GM18868 (cell line): Measurements from ENCODE around the gene TTLL1.
A peak's percentile ranks its signal among the peaks of the same experiment; 100 is the strongest.

ENCODE experiments used
- ATAC-seq: cut with Tn5 transposase; IDR thresholded peaks from one replicate; pipeline ENCODE4 v1.9.1; 2021; ENCODE audit warnings: mild to moderate bottlenecking, moderate library complexity; ENCODE audit not compliant: unreplicated experiment

TTLL1 gene

DNA sequence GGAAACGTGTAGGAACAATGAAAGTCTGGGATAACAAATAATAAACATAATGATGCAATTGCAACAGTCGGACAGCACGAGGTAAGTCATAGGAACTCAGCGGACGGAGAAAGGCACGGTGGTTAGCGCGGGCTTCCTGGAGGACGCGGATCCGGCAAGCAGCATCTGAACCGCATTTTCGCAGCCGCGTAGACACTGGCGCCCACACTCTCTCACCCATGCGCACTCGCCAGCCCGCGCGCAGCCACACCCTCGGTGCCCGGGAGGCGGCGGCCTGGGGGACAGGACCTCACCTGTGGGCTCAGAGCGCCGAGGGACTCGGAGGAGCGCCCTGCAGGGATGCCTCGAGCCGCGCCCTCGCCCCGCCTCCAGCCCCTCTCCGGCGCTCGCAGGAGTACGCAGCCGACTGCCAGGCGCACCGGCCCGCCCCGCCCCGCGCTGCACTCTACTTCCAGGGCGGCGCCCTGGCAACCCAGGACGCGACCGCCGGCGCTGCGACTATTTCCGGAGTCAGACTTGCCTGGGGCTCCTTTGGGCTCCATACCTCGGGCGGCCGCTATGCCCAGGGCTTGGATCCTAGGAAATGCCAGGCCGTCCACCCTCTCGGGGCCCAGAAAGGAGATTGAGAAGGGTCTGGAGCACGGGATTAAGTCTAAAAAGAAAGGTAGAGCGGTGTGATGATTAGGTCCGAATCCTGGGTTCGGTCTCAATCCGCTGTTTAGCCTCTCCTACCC is at the start of gene TTLL1:
TSS of gene TTLL1 (minus strand) at position 408 of the 734 bp plus-strand sequence. CDS start 13,805 bp downstream, outside the sequence.
- peak; percentile 78 for ATAC-seq

DNA sequence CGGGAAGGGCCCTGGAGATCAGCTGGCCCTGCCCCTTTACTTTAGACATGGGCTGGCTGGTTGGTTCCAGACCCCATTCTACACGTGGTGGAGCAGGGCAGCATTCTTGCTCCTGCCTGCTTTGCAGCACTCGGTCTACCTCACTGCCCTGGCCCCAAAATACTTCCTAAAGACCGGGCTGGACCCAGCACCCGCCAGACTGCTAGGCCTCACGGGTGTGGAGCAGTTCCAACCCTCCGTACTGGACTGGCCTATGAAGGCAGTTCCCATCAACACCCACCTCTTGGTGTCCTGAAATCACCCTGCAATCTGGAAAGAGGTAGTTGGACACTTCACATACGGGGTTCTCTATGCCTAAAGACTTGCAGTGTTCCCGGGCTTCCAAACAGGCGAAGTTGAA is 47.6 kb upstream of the TTLL1 start:
- ATAC-seq = no peak

DNA sequence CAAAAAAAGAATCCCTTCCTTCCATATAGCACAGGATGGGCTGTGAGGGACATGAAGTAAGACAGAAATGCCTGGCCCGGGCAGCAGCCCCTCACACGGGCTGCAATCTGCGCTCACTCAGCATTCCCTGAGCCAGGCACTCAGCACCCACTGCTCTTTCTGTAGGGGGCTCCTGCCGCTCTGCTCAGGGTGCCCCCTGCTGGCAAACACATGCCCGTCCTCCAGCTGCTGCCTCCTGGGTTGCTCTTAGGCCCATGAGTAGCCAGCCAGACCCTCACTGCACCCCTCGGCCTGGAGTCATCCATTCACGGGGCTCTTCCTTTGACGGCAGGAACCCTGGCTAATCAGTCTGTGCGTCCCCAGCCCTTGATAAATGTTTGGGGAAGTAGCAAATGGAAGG is 47.1 kb upstream of the TTLL1 start:
- no peak for ATAC-seq

DNA sequence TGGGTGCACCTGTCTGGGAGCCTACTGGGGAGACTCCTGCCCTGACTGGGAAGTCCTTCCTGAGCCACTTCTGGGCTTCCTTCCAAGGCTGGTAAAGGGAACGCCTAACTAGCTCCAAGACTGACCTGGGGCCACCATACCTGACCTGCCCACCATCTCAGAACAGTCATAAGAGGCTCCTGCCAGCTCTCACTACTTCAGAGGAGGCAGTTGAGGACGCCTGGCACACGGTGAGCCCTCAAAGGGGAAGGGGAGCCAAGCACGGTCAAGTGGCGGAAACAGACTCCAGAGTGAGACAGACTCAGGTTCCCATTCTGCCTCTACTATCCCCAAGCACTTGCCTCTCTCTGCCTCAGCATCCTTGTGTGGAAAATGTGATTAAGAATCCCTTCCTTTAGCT is 46.4 kb upstream of the TTLL1 start:
- ATAC-seq = no peak

DNA sequence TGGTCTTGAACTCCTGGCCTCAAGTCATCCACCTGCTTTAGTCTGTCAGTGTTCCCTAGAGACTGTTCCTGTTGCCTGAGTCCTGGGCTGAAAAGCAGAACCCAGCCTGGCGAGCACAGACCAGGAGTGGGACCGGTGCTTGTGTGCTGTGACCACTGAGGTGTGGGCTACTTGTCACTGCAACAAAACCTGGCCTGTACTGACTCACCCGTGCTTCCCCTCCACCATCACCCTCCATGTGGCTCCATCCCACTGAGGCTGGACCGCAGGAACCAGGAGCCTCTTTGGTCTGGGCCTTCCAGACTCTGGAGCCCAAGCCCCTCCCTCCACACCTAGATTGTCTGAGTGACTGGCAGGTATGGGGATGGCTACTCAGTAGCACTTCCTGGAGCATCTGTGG is 45.4 kb upstream of the TTLL1 start:
- ATAC-seq = no peak

DNA sequence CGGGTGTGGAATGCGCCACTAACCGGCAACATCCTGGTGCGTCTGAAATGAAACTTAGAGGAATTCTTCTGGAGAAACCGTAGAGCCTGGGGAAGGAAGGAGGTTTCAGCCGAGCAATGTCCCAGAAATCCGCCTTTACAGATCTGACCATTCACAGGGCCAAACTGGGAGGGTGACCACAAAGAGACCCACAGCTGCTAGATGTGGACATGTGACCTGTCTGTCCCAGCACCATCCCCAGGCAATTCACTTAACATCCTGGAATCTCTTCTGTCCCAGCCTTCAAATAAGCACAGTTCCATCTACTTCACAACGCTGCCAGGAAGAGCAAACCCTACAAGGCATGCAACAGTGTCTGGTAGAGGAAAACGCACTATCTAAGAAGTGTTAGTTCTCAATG is 44.2 kb upstream of the TTLL1 start:
- no peak for ATAC-seq

DNA sequence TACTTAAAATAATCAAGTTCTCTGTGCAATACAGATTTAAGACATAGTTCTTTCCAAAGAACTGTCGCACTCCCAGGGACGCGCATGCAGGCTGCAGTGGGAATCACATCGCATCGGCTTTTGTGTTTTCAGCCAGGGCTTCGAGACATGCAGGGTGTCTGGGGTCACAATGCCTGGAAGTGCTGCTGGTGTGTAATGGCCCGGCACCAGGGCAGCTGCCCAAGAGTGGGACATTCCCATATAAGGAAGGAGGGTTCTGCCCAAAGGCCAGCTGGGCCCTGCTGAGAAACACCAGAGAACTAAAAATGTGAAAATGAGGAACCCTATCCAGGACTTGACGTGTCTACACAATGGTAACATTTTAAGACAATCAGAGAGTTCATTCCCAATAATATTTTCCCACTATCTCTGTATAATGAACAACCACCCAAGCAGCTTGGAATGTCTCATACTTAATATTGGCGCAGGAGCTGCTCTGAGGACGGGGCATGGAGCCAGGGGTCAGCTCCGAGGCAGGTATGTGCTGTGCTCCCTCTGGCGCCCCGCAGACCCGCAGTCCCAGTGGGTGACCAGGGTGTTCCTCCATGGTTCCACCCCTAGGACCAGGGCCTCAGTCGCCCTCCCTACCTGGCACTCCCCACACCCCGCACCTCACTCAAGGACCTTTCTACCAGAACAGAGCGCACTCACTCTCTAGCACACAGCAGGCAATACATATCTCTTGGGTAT is 42.7 kb upstream of the TTLL1 start:
- ATAC-seq = no peak

DNA sequence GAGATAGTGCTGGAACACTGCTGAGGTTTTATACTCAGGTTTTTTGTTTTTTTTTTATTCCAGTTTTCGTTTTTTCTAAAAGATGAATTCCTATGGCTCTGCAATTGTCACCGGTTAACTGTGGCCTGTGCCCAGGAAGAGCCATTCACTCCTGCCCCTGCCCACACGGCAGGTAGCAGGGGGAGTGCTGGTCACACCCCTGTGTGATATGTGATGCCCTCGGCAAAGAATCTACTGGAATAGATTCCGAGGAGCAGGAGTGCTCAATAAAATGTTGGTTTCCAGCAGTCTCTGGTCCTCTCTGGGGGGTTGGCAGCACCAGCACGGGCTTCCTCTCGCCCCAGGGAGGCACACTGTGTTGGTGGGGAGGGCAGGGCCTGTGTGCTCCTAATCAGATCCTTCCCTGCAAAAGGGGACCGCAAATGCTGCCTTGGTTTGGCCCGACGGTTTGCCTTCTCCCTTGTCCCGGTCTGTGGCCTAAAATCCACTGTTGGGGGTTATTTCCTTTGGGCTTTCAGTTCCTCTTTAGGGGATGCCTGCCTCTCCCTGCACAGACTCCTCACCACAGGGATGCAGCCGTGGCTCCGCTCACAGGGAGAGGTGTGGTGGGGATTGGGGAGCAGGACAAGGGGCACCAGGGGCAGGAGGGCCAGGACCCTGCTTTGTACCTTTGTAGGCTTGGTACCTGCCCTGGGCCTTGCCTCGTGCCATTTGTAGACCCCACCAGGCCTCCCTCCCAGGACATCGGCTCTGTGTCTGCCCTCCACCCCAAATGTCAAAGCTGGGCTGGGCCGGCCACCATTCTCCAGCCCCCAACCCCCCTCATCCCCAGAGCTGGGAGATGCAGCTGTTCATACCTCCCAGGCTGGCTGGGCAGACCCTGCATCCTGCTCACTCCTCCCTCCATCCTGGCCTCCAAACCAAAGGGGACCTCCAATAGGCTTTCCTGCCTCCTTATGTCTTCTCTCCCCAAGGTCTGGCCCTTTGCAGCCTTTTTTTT is 40.5 kb upstream of the TTLL1 start:
- no peak for ATAC-seq

DNA sequence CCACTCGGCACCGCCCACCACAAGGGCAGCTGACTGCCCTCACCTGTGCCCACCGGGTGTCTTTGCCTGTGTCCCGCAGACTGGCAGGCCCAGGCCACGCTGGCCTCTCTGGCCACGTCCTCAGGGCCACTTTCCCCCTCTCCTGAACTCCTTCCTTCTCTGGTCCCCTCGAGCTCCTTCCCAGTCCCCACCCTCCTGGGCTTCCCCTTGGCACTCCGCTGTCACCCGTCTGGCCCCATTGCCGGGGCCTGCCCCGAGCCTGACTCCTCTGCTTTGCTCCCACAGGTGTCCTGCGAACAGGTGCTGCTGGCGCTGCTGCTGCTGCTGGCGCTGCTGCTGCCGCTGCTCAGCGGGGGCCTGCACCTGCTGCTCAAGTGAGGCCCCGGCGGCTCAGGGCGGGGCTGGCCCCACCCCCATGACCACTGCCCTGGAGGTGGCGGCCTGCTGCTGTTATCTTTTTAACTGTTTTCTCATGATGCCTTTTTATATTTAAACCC is 39.8 kb upstream of the TTLL1 start:
- no peak for ATAC-seq

DNA sequence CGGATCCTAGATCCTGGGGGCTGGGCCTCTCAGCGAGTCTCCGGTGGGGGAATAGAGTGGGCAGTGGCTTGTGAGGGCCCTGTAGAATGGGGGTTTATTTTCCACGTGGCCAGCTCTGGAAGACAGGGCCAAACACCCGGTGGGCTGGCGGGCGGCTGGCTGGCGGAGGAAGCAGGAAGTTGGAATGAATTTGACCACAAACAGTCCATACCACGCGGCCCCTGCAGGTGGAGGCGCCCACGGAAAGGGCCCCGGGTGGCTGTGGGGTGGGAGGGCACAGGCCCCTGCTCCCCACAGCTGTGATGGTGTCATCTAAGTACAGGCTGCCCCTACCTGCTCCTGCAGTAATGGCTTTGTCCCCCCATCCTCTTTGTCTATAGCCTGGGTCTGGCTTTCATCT is 38.9 kb upstream of the TTLL1 start:
- no peak for ATAC-seq

DNA sequence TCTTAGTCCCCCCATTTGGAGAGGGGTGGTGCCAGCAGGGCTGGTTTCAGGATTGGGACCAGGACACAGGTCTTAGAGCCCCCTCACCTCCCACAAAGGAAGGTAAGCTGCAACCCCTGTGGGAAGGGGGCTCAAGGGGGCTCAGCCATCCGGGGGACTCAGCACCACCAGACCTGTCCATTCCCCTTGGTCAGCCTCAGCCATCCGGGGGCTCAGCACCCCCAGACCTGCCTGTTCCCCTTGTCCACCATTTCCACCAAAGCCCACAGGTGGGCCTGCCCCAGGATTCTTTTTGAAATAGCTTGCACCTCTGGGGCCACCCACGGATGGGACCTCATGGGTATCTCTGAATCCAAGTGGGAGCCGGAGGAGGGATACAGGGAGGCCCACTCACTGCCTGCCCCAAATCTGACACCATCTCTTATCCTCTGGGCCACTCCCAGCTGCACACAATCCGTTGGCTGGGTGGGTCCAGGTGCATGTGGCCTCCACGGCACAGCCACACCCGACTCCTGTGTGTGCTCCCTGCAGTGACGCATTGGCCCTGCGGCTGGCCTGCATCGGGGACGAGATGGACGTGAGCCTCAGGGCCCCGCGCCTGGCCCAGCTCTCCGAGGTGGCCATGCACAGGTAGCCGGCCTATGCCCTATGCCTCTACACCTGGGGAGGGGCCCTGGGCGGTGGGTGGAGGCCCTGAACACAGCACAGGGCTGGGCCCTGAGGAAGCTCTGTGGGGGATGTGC is 38.1 kb upstream of the TTLL1 start:
- ATAC-seq = no peak

DNA sequence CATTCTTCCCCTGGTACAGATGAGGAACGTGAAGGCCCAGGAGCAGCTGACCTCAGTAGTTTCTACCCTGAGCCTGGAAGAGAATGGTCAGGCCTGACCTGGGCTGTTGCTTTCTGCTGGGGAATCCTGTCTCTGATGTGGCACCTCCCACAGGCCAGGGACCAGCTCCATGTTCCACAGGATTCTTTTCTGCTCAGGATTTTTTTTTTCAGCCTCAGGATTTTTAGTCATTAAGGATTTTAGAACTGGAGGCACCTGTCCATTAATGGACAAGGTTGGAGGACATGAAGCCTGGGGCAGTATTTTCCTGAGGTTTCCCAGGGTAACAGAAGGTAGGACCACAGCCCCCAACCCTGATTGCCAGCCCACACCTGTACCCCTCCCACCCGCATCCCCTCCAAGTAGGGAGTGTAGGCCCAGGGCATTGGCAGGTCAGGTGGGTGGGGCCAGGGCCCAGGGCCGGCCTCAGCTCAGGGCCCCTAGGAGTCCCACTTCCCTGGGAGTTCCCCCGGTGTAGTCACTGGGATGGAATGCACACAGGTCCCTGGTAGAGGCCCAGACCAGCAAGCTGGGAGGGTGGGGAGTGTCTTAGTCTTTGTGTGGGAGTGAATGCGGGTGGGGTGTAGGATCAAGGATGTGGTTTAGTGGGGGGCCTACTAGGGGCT is 37.4 kb upstream of the TTLL1 start:
- ATAC-seq = no peak

DNA sequence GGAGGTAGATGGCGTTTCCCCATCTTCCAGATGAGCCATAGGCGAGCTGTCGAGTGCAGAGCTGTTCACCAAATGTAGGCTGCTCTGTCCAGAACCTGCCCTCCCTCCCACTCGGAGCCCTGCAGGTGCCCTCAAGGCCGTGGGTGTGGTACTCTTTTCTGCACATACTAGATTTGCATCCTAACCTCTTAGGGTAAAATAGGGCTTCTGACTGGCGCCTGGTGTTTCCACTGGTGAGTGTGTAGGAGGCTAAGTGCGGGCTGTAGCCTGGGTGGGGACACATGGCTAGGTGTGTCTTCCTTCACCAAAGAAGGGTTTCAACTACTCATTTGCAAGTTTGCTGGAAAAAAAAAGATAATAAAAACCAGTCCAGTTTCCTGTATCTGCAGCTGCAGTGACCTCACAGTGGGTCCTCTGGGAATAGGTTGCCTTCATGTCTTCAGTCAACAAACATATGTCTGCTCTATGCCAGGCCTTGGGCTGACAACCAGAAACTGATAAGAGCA is 29.8 kb upstream of the TTLL1 start:
- ATAC-seq = no peak

DNA sequence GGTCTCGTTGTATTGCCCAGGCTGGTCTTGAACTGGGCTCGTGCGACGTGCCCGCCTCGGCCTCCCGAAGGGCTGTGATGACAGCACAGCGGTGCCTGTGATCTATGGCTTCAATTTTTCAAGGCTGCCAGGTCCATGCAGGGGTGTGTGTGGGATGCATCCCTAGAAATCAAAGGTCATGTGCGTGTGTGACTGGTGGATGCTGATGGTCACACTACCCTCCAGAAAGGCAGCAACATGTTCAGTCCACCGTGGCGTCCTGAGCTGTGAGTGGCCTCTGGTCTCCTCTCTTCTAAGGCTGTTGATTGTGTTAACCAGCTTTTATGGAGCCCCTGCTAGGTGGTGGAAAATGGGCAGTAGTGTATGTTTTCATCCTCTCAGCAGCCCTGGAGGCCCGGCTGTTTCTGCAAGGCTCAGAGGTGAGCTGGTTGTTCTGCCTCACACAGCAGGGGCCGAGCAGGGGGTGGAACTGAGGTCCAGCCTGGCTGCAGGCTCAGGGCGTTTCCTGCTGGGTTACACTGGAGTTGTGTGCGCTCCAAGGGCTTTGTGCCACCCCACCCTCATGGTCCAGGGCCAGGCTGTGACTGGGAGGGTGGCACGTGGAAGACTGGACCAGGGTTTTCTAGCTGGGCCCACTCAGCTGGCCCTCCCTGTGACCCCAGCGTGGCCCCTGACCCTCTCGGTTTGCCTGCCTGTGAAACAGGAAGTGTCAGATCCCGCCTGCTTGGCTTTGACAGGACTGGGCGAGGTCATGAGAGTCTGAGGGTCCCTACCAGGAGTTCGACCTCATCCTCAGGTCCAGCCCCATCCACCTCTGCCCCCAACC is 29.0 kb upstream of the TTLL1 start:
- no peak for ATAC-seq

DNA sequence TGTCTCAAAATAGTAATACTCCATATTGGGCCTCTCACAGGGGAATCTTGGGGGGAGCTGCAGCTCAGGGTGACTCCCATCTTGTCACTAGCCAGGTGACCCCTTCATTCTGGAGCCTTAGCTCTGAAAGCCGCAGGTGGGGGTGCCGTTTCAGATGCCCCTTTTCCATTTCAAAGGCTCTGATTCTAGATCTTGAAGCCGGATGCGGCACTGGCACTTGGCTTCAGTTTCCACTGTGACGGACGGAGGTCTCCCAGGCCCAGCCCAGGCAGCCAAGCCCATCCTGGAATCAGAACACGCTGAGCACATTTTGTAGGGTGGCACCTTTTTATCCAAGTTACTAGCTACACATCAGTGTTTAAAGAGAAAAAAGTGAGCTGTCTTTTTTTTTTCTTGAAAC is 27.7 kb upstream of the TTLL1 start:
- ATAC-seq = no peak

DNA sequence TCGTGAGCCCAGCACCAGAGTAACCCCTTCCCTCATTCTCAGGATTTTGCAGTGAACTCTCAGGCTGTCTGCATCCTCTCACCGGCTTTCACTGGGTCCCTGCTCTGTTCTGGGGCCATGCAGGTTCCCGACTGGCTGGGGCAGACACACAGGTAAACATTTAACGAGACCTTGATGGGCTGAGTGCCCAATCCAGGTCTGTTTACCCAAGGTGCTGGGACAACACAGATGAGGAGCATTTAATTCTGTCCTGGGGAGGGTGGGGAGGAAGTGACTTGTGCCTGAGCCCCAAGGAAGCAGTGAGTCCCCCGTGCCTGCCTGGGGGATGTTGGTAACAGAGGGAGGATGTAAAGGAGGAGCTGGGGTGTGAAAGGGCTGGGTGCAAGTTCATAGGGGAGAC is 25.8 kb upstream of the TTLL1 start:
- ATAC-seq = no peak

DNA sequence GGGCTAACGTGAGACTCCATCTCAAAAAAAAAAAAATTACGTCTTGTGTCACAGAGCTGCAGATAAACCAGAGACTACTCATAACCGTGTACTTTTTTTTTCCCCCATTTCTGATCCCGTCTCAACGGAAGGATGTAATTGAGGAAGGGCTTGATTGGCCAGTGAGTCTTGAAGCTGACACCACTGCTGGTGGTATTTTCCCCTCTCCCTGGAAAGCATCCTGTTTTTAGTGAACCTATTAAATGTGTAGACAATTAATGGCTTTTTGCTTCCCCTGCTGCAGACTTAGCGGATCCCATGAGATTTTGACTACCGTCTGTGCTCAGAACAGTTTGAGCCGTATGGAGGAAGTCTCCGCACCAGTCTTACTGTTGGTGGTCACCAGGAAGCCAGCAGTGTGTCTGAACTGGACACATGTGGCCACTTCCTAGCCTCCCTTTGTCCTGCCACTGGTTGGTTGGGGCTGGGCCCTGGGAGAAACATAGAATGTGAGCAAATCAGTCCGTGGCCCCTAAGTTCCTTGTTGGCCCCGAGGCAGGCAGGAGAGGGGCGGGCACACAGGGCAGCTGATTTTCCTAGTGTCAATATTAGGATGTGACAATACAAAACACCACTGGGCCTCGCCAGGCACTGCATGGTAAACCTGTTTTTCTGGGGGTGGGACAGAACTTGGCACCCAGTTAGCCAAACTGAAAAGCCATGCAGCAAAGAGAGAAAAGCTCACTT is 24.5 kb upstream of the TTLL1 start:
- ATAC-seq = no peak

DNA sequence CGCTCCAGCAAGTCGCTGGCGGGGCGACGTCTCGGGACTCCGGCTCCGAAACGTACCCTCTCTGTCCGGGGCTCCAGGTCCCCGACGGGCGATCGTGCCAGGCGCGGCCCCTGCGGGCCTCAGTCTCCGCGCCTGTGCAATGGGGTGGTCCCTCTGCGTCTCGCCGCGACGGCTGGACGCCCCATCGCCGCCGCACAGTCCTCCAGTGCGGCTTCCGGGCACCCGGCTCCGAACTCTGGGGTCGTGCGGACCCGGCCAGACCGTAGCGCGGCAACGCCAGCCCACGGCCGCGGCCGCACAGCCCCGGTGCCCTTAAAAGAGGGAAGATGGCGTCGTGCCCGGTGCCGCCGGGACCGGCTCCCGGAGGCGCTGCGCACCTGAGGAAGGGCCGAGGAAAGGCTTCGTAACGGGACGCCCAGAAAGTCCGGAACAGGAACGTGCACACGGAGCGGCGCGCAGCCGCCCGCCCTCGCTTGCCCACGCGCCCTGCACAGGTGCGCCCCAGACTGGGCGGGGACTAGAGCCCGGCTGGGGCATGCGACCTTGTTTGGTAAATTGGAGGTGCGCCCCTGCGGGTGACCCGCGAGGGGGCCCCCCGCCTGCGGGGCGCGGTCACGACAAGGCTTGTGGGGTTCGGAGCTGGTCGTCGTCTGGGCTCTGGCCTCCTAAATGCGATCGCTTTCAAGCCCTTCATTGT is 21.9 kb upstream of the TTLL1 start:
- ATAC-seq = no peak
